ENCODE data around the gene SH3RF3. TPM values are rescaled to one million over a fixed set of nuclear protein-coding genes. Genes with fewer than 3 reads are reported as not detected.

SH3RF3 gene
- polyA plus RNA-seq, 4 donors = 4.8 to 5.7 (median 5.1) TPM

- DNase-seq (ENCODE audit: low read depth in 4 of 4, low spot score in 3 of 4) = no peak
Measured at GRCh38 chr2:109136542-109136941, 7.5 kb downstream of the SH3RF3 start.

- DNase-seq (ENCODE audit: low read depth in 4 of 4, low spot score in 3 of 4) = no peak
Measured at GRCh38 chr2:109137616-109138015, 8.6 kb downstream of the SH3RF3 start.

DNA sequence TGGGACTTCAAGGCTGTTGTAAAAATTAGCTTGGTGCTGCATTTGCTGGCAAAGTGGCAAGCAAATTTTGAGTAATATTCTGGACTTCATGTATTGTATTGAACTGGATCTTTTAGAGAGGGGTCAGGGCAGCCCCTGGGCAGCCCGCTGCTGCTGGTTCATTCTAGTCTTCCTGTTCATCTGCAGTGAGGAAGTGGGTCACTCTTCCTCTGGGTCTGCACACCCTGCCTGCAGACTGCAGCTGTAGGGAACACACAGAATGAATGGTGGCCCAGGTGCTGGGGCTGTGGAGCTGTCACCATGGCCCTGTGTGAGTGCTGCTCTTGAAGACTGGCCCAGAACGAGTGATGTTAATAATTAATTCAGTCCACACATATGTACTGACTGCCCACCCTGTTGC is 9.4 kb downstream of the SH3RF3 start:
- DNase-seq (ENCODE audit: low read depth in 4 of 4, low spot score in 3 of 4) = no peak

GRCh38 chr2:109139002-109139401 is 10.0 kb downstream of the SH3RF3 start:
- no peak for DNase-seq (ENCODE audit: low read depth in 4 of 4, low spot score in 3 of 4)

GRCh38 chr2:109139865-109140396 is 10.9 kb downstream of the SH3RF3 start:
- DNase-seq (ENCODE audit: low read depth in 4 of 4, low spot score in 3 of 4) = no peak

- no peak for DNase-seq (ENCODE audit: low read depth in 4 of 4, low spot score in 3 of 4)
Measured at GRCh38 chr2:109141006-109141600, 12.1 kb downstream of the SH3RF3 start.

DNA sequence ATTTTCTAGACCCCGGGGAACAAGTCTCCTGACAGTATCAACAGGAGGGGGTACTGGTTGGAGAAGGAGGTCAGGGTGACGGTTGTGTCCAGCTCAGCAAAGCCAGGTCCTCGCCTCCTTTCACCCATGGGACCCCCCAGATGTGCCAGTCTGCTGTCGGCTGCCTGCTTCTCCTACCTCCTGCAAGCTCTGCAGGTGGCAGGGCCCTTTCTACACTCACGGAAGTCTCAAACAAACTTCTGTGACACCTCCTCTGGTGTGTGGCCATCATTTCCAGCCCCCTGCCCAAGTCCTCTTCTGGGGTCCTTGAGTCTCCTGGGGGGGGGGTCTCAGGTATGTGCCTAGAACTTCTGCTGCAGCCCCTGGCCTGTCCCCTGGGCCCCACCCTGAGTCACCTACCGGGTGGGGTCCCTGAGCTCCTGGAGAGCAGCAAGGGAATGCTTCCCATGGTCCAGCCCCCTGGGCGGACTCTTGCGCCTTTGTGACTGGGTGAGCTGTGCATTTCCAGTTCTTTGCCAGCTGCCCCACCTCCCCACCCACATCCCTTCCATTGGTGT is 12.8 kb downstream of the SH3RF3 start:
- no peak for DNase-seq (ENCODE audit: low read depth in 4 of 4, low spot score in 3 of 4)

- no peak for DNase-seq (ENCODE audit: low read depth in 4 of 4, low spot score in 3 of 4)
Measured at GRCh38 chr2:109142416-109143210, 13.6 kb downstream of the SH3RF3 start.

- no peak for DNase-seq (ENCODE audit: low read depth in 4 of 4, low spot score in 3 of 4)
Measured at GRCh38 chr2:109143214-109144187, 14.5 kb downstream of the SH3RF3 start.

DNA sequence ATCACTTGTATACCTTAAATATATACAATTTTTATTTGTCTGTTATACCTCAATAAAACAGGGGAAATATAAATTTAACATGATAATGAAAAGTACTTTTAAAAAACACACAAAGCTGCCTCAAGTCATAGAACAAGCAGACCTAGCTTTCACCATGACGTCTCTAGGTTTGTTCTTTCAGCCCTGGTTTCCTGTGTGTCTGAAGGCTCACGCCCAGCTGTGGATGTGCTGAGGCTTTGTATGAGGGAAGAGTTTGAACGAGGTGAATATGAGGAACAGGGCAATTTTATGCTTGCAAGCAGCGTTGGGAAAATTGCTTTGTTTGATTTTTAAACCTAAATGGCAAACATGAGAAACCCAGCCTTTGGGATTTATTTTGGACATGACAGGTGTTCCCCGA is 15.3 kb downstream of the SH3RF3 start:
- DNase-seq (ENCODE audit: low read depth in 4 of 4, low spot score in 3 of 4) = no peak

GRCh38 chr2:109144721-109145120 is 15.7 kb downstream of the SH3RF3 start:
- no peak for DNase-seq (ENCODE audit: low read depth in 4 of 4, low spot score in 3 of 4)

DNA sequence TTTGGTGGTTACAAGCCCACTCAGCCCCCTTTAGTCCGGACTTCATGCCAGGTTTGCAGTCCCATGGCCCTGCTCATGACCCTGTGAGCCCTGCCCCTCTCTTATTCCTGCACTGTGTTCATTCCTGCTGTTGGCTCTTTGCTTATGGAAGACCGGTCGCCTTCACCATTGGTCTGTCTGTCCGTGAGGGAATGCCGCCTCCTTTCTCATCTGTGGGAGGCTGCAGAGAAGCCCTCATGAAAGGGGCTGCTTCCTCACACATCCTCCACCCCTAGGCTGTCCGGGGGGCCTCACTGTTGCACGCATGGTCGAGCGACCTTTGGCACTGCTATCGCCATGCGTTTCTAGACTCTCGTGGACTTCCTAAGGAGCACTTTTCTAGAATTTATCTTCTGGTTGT is 16.3 kb downstream of the SH3RF3 start:
- DNase-seq (ENCODE audit: low read depth in 4 of 4, low spot score in 3 of 4) = no peak

GRCh38 chr2:109147405-109147804 is 18.4 kb downstream of the SH3RF3 start:
- no peak for DNase-seq (ENCODE audit: low read depth in 4 of 4, low spot score in 3 of 4)

DNA sequence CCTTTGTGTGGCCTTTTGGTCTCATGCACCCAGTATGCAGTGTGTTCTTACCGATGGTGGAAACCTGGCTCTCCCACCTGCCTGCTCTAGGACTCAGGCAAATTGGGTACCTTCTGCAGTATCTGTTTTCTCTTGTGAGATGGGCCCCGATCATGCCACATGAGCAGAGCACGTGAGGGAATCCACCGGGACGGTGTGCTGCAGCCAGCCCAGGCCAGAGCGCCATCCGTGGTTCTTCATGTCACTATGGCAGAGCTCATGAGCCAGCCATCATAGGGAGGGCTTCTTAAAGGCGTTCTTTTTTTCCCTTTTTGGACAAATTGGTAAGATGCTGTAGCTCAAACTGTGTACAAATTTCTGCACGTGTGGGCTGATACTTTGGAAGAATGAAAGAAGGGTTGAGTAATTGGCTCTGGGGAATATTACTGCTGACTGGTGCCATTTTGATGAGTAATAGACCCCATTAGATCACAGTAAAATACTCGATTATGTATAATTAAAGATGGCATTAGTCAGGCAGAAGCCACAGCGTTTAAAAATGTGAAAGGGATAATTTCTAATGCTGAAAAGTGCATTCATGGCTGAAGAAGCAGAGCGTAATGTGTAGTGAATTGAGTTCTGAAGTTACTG is 19.2 kb downstream of the SH3RF3 start:
- no peak for DNase-seq (ENCODE audit: low read depth in 4 of 4, low spot score in 3 of 4)

DNA sequence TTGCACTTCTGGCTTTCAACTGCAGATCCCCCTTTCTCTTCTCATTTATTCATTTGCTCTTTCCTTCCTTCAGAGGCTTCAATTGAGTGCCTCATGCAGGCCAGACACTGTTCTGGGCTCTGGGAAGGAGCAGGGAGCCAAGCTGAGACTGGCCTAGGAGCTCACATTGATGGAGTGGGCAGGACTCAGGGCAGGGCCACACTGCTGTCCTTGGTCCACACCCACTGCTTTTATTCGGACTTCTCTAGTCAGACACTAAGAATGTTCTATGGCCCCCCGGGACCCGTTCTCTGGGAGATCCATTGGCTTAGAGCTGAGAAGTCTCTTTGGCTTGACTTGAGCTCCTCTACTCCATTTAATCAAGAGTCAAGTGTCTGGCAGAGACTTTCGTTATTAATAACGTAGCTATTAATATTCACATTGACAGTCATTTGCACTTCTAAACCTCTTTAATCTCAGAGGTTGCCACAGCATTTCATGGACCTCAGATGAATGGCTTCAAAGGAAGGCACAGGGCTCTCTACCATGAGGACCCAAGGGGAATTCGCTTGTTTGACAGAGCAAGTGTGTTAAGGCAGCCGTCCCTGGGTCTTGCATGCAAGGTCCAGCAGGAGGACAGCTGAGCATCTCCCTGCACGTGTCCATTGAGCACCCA is 20.1 kb downstream of the SH3RF3 start:
- DNase-seq (ENCODE audit: low read depth in 4 of 4, low spot score in 3 of 4) = no peak

DNA sequence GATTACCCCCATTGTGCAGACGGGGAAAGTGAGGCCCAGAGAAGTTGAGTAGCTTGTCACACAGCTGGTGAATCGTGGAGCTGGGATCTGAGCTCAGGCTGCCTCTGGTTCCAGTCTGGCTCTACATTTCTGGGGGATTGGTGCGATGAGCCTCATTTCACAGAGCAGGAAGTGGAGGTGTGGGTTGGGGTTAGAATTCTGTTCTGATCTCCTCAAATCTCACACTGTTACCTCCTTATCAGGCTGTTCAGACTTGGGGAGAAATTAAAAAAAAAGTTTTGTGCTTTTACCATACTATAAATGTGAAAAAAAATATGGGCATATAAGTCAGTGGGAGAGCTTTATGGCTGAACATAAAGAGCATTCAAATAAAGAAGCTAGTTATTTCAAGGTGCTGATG is 21.6 kb downstream of the SH3RF3 start:
- DNase-seq (ENCODE audit: low read depth in 4 of 4, low spot score in 3 of 4) = no peak

DNA sequence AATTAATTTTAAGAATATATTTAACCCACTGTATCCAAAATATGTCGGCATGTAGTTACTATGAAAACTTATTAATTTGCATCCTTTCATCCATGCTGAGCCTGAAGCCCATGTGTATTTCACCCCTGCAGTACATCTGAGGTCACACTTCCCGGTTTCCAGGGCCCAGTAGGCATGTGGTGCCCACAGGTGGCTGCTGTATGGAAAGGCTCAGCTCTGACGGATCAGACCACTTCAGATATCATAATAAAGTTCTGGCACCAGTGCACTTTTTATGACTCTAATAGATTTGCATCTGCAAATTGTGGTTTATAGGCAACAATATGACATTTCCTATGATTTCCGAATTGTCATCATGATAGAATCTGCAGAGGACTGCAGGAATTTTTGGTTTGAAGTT is 22.5 kb downstream of the SH3RF3 start:
- no peak for DNase-seq (ENCODE audit: low read depth in 4 of 4, low spot score in 3 of 4)

- DNase-seq (ENCODE audit: low read depth in 4 of 4, low spot score in 3 of 4) = no peak
Measured at GRCh38 chr2:109153005-109153784, 24.2 kb downstream of the SH3RF3 start.

DNA sequence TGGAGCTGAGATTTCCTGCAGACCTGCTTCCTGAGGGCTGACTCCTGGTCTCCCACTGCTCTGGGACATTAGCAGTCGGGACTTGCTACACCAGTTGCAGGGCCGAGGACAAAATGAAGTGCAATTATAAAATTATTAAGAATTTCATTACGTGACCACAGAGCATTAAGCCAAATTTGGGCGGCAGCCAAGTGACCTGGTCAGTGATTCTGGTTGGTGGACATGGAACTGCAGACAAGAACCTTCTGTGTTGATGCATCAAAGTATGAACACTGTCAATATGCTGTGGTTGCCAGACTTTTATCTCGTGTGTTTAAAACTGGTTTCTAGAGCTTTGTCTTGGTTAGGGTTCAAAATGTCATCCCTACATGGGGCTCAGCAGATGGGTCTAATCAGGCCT is 24.8 kb downstream of the SH3RF3 start:
- DNase-seq (ENCODE audit: low read depth in 4 of 4, low spot score in 3 of 4) = no peak
